Midbrain (tissue), 1 donor: ENCODE measurements around the gene HCN2.

Experiments
- DNase-seq: peaks from one replicate; lab custom pipeline; 2025; lab: John Stamatoyannopoulos, UW

HCN2 gene

DNA sequence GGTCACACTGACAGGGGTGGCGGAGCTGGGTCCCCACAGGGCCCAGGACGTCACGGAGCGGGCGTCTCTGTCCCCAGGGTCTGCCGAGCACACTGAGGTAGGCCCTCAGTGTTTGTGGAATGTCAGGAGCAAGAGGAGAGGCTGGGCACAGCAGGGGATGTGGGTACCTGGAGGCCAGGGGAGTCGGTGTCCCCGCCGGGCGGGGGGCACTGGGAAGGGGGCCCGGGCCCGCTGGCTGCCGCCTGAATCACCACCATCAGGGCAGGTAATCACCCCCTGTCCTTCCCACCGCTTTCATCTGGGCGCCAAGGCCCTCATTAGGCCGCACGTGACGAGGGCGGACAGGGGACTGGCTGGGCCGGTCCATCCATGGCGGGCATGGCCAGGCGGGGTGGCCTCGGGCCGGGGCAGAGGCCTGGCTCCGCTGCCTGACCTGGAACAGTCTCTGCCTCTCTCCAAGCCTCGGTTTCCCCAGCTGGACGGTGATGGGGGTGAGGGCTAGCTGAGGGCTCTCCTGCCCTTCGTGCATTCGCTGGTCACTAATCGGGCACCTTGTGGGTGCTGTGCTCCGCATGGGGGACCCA is 51.0 kb downstream of the HCN2 start:
- no peak for DNase-seq

DNA sequence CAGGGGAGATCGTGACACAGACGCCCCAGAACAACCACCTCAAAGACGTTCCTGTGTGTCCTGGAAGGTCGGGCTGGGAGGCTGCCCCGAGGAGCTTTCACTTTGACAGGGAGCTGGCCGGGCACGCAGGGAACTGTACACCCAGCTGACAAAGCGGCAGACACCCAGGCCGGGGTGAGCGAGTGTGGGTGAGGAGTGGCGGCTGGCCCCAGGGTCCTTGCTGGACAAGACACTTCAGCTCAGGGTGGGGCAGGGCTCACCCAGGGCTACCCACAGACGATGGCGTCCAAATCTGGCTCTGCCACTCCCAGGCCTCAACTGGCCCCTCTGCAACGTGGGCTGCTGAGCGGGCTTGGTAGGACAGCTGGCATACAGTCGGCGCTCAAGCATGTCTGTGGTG is 52.0 kb downstream of the HCN2 start:
- DNase-seq = no peak

DNA sequence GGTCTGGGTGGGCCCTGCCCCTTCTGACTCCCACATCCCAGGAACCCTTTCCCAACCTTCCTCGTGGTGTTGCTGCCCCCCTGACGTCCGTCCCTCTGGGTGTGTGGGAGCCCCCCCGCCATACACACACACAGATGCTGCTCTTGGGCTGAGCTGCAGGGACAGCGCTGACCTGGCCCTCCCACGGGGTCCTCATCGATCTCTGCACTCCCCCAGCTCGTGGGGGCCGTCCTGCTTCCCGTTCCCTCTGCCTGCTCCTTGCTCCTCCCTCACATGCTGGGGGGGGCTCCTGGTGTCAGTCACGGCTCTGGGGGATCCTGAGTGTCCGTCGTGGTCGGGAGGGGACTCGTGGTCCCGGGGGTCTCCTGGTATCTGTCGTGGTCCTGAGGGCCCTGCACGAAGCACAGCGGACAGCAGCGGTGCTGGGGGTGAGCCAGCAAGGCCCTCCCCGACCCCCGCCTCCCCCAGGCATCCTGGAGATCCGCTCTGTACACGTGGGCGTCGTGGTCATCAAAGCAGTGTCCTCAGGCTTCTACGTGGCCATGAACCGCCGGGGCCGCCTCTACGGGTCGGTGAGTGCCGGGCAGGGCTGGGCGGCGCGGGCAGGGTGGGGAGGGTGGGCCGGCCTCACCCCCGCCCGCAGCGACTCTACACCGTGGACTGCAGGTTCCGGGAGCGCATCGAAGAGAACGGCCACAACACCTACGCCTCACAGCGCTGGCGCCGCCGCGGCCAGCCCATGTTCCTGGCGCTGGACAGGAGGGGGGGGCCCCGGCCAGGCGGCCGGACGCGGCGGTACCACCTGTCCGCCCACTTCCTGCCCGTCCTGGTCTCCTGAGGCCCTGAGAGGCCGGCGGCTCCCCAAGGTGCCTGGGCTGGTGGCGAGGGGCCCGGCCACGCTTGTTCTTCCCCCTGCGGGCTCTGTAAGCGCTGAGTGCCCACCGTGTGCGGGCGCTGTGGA is 53.4 kb downstream of the HCN2 start:
- DNase-seq = no peak

DNA sequence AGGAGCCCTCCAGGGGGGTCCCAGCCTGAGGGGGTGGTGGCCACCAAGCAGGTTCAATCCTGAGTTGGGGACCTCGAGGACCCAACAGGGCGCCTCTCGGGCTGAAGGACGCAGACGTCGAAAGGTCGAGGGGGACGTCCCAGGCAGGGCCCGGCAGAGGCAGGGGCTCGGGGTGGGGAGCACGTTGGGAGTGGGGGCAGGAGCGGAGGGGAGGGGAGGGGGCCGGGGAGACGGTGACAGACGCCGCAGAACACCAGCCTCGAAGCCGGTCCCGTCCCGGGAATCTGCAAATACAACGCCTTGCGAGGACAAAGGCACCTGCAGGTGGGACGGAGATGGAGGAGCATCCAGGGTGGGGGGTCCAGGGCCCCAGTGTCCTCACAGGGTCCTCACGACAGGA is 54.1 kb downstream of the HCN2 start:
- no peak for DNase-seq

DNA sequence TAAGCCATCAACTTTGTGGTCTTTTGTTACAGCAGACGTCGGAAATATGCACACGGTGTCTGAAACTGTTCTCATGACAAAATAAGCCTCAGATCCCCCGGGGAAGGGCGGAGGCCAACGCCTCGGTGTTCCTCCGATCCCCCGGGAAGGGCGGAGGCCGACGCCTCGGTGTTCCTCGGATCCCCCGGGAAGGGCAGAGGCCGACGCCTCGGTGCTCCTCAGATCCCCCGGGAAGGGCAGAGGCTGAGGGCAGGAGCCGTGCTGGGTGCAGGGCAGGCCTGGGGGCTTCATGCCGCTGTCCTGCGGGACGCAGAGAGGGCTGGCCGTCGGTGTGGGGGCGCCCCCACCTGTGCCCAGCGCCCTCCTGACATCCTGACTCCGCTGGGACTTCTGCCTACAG is 54.7 kb downstream of the HCN2 start:
- DNase-seq = no peak

DNA sequence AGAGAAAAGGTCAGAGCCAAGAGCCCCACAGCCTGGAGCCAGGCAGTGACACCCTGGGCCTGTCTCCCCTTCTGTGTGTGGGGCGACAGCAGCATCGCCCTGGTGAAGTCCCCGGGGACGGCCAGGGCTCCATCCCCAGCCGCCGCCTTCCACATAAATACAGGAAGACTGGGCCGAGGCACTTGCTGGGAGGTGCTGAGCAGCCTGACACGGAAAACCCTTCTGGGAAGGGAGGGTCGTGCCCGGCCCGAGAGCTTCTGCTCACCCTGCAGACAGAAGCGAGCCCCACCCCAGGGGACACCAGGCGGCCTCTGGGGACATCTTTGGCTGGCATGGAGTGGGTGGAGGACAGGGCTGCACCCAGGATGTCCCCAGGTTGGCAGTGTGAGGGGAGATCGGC is 55.1 kb downstream of the HCN2 start:
- no peak for DNase-seq

DNA sequence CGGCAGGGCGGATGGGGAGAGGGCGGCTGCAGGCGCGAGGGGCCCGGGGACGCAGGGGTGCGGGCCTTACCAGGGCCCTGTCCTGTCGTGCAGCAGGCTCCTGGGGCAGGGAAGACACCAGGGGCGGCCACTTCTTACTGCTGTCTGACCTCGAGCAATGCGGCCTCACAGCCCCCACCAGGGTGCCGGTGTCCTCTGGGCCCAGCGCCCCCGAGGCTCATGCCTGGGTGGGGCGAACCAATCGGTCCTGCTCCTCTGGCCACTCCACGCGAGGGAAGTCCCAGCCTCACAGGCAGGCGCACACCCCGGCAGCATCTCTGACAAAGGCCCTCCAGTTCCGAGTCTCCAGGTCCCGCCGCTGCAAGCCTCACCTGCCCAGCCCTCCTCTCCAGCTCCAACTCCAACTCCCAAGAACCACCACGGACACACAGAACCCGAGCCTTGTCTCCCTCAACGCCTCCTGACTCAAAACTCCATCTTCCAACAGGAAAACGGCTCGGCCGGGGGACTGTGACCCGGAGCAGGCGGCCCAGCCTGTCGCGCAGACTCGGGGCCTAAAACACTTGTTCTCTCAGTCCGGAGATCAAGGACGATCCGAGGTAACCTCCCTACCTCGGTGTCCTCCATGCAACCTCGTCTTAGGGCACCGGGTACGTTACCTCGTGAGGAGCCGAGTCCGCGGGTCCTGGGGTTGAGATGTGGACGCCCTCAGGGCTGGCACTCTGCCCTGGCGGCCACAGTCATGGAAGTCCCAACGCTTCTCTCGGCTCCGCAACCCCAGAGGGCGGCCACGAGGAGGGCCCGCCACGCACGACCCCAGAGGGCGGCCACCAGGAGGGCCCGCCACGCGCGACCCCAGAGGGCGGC is 56.5 kb downstream of the HCN2 start:
- DNase-seq = no peak

DNA sequence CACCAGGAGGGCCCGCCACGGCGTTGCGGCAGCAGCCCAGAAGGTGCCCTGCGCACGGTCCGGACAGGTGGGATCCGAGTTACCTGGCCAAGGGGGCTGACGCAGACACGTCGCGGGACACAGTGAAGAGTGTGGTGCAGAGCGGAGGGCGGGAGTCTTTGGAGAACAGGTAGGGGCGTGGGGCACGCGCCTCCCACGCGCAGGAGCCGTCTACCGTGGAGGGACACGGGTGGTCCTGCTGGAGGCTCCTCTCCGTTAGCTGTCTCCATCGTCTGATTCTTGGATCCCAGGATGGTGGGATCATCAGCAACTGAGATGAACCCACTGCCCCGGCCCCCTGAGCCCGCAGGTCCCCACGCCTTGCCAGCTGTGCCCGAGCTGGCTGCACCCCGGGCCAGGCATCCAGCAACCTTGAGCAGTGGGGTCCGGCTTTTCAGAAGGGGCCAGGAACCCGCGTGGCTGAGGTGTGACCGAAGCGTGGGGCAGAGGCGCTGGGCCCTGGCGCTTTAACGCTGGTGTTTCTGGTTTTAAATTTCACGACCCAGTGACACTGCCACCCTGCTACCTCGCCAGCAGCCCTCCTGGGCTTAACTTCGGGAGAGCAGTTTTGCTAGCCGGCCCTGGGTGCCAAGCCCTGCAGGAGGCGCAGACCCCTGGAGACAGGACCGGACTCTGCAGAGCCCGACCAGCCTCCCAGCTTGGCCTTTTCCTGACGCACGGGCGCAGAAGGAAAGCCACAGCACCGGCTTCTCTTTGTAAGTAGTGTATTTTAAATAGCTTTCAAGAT is 57.3 kb downstream of the HCN2 start:
- DNase-seq = no peak

DNA sequence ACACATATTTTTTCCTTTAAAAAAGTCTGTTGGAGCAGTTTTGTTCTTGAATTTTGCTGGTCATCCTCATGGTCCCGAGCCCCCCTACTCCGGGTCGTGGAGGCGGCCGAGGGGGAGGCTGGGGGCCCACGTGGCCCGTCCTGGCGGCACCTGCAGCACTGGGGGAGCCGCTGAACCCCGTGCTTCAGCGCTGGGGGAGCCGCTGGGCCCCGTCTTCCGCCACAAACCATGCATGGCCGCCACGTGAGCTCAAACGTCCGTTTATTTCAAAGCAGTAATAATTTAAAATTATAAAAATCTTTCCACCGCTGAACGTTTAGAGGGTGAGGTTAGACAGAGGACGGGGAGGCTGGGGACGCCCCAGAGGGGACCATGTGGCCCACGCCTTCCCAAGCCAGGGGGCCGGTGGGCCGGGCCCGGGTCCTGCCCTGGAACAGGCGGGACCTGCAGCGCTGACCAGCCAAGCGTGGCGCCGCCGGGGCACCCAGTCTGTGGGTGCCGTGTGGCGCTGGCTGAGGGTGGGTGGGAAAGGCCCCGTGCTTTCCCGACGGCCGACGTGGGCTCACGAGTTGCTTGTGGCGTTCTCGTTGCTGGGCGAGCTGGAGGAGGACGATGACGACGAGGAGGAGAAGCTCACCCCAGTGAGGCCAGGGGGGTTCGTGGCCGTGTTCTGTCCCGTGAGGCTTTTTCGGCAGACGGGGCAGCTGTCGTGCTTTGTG is 58.0 kb downstream of the HCN2 start:
- DNase-seq = no peak

DNA sequence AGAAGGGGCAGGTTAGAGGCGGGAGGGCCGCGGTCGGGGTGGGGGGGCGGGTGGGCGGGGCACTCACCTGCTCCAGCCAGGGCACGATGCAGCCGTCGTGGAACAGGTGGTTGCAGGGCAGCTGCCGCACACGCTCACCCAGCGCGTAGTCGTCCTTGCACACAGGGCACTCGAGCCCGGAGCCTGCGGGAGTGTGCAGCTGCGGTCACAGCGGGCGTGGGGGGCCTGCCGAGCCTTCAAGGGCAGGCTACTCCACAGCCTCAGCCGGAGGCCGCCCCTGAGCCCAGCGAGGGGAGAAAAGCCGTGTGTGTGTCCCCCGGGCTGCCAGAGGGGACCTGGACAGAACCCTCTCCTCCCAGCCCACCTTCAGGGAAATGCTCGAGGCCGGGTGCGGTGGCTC is 58.6 kb downstream of the HCN2 start:
- no peak for DNase-seq

DNA sequence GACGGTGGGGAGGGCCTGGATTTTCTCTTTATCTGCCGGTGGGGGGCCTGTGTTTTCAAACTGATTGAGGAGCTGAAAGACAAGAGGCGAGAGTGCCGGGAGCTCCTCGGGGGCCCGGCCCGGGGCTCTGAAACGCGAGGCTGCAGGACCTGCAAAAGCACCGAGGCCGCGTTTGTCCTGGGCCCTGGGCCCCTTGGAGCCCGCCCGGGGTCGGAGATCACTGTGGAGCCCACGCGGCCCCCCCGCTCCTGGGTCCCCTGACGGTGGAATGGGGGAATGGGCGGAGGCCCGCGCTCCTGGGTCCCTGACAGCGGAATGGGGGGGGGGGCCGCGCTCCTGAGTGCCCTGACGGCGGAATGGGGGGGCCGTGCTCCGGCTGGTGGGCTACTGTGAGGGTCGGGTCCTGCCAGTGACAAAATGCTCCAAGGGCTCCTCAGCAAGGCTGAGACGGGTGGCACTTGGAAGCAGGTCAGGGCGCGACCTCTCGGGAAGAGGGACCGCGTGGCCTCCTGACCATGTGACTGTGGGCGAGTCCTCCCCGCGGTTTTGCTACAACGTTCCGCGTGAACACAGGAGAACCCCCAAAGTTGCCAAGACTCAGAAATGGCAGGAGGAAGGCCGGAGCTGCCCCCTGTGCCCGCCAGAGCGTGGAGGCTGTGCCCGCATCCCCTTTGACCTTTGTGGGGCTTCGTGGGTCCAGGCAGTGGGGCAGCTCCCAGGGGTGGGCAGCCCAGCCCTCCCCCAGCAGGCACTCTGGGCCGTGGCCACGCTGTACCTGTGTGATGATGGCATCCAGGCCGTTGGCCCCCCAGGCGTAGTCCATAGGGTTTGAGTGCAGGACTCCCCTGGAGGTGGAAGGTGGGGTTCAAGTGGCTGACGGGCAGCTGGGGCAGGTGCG is 59.5 kb downstream of the HCN2 start:
- DNase-seq = no peak

DNA sequence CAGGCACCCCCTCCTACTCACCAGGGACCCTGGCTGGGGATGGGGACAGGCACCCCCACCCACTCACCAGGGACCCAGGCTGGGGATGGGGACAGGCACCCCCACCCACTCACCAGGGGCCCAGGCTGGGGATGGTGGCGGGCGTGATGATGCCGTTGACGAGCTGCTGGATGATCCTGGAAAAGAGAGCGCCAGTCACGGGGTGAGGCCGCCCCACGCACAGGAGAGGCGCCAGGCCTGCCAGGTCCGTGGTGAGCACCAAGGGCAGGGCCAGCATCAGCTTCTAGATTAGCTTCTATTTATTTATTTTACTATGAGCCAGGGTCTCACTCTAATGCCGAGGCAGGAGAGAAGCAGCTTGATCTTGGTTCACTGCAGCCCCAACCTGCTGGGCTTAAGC is 60.4 kb downstream of the HCN2 start:
- DNase-seq = no peak

DNA sequence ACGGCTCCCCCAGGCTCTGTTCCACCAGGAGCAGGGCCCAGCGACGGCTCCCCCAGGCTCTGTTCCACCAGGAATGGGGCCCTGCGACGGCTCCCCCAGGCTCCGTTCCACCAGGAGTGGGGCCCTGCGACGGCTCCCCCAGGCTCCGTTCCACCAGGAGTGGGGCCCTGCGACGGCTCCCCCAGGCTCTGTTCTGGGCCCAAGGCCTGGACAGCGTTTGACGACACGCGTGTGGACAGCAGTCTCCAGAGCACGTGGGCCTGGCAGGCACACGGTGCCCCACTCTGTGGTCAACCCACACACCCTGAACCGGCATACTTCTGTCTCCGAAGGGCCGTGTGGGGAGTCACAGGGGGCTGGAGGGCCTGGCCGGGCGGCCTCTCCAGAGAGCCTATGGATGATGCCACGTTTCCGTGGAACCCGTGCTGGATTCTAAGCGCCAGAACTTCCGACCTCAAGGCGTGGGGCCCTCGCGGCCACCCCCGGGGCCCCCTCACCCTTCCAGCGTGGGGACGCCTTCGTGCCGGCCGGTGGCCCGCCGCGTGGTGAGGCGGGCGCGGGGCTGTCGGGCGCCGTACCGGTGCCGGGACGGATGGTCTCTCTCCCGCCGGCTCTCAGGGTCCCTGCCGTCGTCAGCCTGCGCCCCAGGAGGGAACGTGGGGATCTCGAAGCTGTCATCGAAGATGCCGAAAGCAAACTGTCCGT is 61.6 kb downstream of the HCN2 start:
- no peak for DNase-seq

DNA sequence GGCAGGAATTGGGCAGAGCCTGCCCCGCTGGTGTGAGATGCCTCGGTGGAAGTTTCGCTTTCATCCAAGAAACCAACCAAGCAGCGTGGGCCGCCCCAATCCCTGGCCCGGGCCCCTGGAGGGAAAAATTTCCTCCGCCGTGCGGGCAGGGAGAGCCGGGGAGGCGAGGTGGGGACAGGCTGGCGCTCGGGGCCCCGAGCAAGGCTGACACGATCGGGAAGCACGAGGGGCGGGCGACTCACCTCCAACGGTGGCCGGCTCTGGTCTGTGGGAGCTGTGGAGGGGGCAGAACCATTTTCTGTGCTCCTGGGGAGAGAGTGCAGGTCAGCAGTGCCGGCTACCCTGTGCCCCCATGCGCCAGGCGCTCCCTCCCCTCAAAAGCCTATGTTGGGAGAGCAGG is 62.3 kb downstream of the HCN2 start:
- no peak for DNase-seq

DNA sequence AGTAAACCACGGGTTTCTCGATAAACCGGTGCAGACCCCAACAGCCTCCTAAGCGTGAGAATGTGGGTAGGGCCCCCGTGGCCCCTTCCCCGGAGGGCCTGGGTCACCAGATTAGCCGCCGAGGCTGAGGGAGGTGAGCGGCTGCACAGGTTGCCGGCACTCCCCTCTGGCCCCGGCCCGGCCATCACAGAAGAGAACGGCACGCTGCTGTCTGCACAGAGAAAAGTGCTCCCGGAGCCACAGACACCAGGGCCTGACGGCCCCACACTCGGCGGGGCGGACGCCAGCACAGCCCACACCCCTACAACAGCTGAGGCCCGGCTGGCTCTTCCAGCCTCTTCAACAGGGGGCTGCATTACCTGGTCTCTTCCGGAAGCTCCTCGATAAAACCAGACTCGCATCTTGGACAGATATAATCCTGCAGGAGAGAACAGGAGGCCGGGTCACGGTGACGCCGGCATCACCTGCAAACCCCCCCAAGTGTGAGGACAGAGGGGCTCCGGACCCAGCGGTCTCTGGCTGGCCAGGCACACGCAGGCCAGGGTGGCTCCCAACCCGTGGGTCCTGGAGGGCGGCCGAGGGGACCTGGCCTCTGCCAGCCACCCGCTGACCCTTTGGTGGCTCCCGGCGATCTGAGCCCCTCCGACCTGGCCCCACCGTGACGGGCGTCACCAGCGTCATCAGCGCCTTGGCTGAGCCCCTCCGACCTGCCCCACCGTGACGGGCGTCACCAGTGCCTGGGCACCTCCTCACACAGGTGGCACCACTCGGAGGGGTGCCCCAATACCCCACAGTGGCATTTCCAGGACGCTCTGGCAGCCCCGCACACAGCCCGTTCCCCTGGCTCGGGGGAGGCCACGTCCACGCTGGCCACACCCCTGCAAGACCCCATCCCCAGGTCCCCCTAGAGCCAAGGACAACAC is 63.0 kb downstream of the HCN2 start:
- DNase-seq = no peak

DNA sequence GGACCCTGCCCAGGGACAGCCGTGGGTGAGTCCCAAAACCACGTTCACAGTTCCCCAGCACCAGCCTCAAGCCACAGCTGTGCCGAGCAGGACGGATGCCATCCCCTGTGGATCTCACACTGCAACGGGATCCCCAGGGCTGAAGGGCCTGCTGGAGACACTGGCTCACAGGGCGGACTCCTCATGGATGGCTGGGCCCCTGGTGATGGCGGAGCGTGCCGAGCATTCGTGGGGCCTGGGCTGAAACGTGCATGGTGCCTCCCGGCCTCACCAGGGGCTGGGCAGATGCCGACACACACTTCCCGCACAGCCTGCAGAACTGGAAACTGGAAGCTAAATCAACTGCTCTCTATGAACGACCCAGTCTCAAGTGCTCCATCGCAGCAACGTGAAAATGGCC is 63.7 kb downstream of the HCN2 start:
- DNase-seq = no peak

DNA sequence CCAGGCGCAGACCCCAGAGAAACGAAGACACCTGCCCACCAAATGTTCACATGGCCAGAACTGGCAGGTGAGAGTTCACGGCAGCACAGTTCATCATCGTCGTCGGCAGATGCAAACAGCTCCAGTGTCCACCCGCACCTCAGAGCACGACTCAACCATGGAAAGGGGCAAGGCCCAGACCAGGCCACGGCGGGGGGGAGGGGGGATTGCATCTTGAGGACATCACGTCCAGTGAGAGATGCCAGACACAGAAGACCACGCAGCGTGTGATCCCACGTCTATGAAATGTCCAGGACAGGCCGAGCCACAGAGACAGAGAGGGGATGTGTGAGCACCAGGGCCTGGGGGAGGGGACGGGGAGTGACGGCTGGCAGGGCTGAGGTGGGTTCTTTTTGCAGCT is 66.0 kb downstream of the HCN2 start:
- DNase-seq = no peak
